Measurements from ENCODE around the gene RNU1-1.
"Not testable (repeated sequence)": the region's sequence is repeated elsewhere in the genome, so short reads cannot be mapped to it uniquely, and the experiment has no call there.

Gene RNU1-1

GRCh38 chr1:16498047-16498446, 16.0 kb downstream of the RNU1-1 start:
- not testable (repeated sequence) for DNase-seq (ENCODE audit: extremely low read depth in 1 of 2, low read depth in 1 of 2)

- DNase-seq (ENCODE audit: extremely low read depth in 1 of 2, low read depth in 1 of 2), result not testable (repeated sequence)
These were observed 16.6 kb downstream of the RNU1-1 start for GRCh38 chr1:16497474-16497904.

GRCh38 chr1:16493731-16494130, 20.4 kb downstream of the RNU1-1 start:
- not testable (repeated sequence) for DNase-seq (ENCODE audit: extremely low read depth in 1 of 2, low read depth in 1 of 2)

- DNase-seq (ENCODE audit: extremely low read depth in 1 of 2, low read depth in 1 of 2), result not testable (repeated sequence)
These were observed 21.1 kb downstream of the RNU1-1 start for GRCh38 chr1:16492937-16493336.

GRCh38 chr1:16491056-16491675, 22.9 kb downstream of the RNU1-1 start:
- no peak for DNase-seq (ENCODE audit: extremely low read depth in 1 of 2, low read depth in 1 of 2)

- DNase-seq (ENCODE audit: extremely low read depth in 1 of 2, low read depth in 1 of 2), result not testable (repeated sequence)
These were observed 24.7 kb downstream of the RNU1-1 start for GRCh38 chr1:16489195-16489880.

- not testable (repeated sequence) for DNase-seq (ENCODE audit: extremely low read depth in 1 of 2, low read depth in 1 of 2)
These were observed 27.1 kb downstream of the RNU1-1 start for GRCh38 chr1:16487011-16487410.

- DNase-seq (ENCODE audit: extremely low read depth in 1 of 2, low read depth in 1 of 2), result not testable (repeated sequence)
These were observed 27.8 kb downstream of the RNU1-1 start for GRCh38 chr1:16486316-16486715.

- no peak for DNase-seq (ENCODE audit: extremely low read depth in 1 of 2, low read depth in 1 of 2)
These were observed 29.2 kb downstream of the RNU1-1 start for GRCh38 chr1:16484931-16485330.

- no peak for DNase-seq (ENCODE audit: extremely low read depth in 1 of 2, low read depth in 1 of 2)
These were observed 29.6 kb downstream of the RNU1-1 start for GRCh38 chr1:16484501-16484835.

GRCh38 chr1:16483639-16484500, 30.2 kb downstream of the RNU1-1 start:
- DNase-seq (ENCODE audit: extremely low read depth in 1 of 2, low read depth in 1 of 2), result not testable (repeated sequence)

- not testable (repeated sequence) for DNase-seq (ENCODE audit: extremely low read depth in 1 of 2, low read depth in 1 of 2)
These were observed 30.9 kb downstream of the RNU1-1 start for GRCh38 chr1:16483146-16483545.

- DNase-seq (ENCODE audit: extremely low read depth in 1 of 2, low read depth in 1 of 2), result no peak
These were observed 36.0 kb downstream of the RNU1-1 start for GRCh38 chr1:16478091-16478490.

- DNase-seq (ENCODE audit: extremely low read depth in 1 of 2, low read depth in 1 of 2), result not testable (repeated sequence)
These were observed 38.0 kb downstream of the RNU1-1 start for GRCh38 chr1:16475771-16476770.

GRCh38 chr1:16474891-16475290, 39.2 kb downstream of the RNU1-1 start:
- DNase-seq (ENCODE audit: extremely low read depth in 1 of 2, low read depth in 1 of 2), result not testable (repeated sequence)

GRCh38 chr1:16474166-16474800, 39.8 kb downstream of the RNU1-1 start:
- no peak for DNase-seq (ENCODE audit: extremely low read depth in 1 of 2, low read depth in 1 of 2)

GRCh38 chr1:16468558-16468957, 45.5 kb downstream of the RNU1-1 start:
- no peak for DNase-seq (ENCODE audit: extremely low read depth in 1 of 2, low read depth in 1 of 2)

- DNase-seq (ENCODE audit: extremely low read depth in 1 of 2, low read depth in 1 of 2), result no peak
These were observed 49.0 kb downstream of the RNU1-1 start for GRCh38 chr1:16464917-16465625.

All from stimulated activated CD8-positive, alpha-beta memory T cell treated with anti-CD3 and anti-CD28 coated beads, Interleukin-7, amount 100 ng/mL, for 48 hours (primary cell).